Adrenal gland (tissue), 12 donors: Measurements from ENCODE around the gene ARHGAP20. TPM values are rescaled to one million over a fixed set of nuclear protein-coding genes. Genes with fewer than 3 reads are reported as not detected.

Experiments
- DNase-seq, 7 donors: peaks; one replicate each; pipeline ENCODE4 v3.0.0-alpha.2; 2019 to 2020
- H3K27ac ChIP-seq, 5 donors: fragments of 200-600 bp; sonication (generic) in 4 of 5; 1 replicate in 3 of 5; 2 replicates in 2 of 5; pipeline versions ENCODE4 v1.5.1 to v1.8.0; 2016 to 2020; ENCODE audit warnings: mild to moderate bottlenecking in 1 of 5
- H3K27me3 ChIP-seq: fragments of 200-600 bp; 2 replicates; pipeline ENCODE4 v1.8.0; 2021
- H3K36me3 ChIP-seq, 2 donors: fragments of 200-600 bp; replicated peaks in 1 of 2; 1 replicate in 1 of 2; 2 replicates in 1 of 2; pipeline versions ENCODE4 v1.5.1 to v1.8.0; 2018 to 2022
- H3K4me1 ChIP-seq, 2 donors: fragments of 200-600 bp; replicated peaks in 1 of 2; 1 replicate in 1 of 2; 2 replicates in 1 of 2; pipeline versions ENCODE4 v1.5.1 to v1.8.0; 2018 to 2021
- H3K4me3 ChIP-seq, 4 donors: fragments of 200-600 bp; sonication (generic) in 3 of 4; one replicate each; pipeline ENCODE4 v1.5.1; 2016 to 2018
- H3K9me3 ChIP-seq, 3 donors: fragments of 200-600 bp; sonication (generic) in 1 of 3; replicated peaks in 1 of 3; 1 replicate in 2 of 3; 2 replicates in 1 of 3; pipeline versions ENCODE4 v1.5.1 to v1.8.0; 2016 to 2021
- CTCF ChIP-seq, 6 experiments: fragments of 450-650 bp in 4 of 6; fragments of 200-600 bp in 2 of 6; sonication (generic) in 1 of 6; IDR thresholded peaks; 1 replicate in 5 of 6; 2 replicates in 1 of 6; pipeline versions ENCODE4 v1.5.1 to v1.8.0; 2016 to 2021; ENCODE audit warnings: antibody characterized with exemption in 6 of 6, mild to moderate bottlenecking in 2 of 6, moderate library complexity in 1 of 6
- POLR2A ChIP-seq, 2 donors: fragments of 450-650 bp; IDR thresholded peaks; one replicate each; pipeline ENCODE4 v1.6.1; 2017; ENCODE audit warnings: antibody characterized with exemption in 2 of 2, mild to moderate bottlenecking in 2 of 2, moderate library complexity in 1 of 2
- WGBS, 4 donors: extraction: QIAGEN DNeasy Blood & Tissue Kit in 2 of 4; methylation state at CpG; one replicate each; pipeline versions ENCODE4 v1.1.5 to v1.1.7; 2013 to 2017; 5-methylcytosine and 5-hydroxymethylcytosine counted together
- intact Hi-C, 2 donors: fragments of 100-400 bp; cut with DNase I; formaldehyde crosslinking; loops; one replicate each; pipeline versions ENCODE4 v1.14.1 to v1.15.0; 2022 to 2023
- polyA plus RNA-seq, 3 donors: library from polyadenylated mRNA; stranded (reverse); fragments of 200-250 nt in 2 of 3; fragments of 350-450 nt in 1 of 3; fragmentation: Illumina TruSeq in 1 of 3; extraction: RNeasy Lipid Tissue Mini Kit (QIAGEN cat#74804) in 1 of 3; gene quantifications; one replicate each; pipeline ENCODE4 v1.2.3, GENCODE V29; 2013 to 2014
- total RNA-seq, 9 donors: library from RNA; depleted of rRNA in 4 of 9; stranded (reverse); fragments of >200 nt in 4 of 9; fragments of 120-200 nt in 1 of 9; fragmentation: NEBNext Ultra II Directional in 1 of 9; extraction: Animal tissue kit (Norgen Biotek cat#: 25700) in 1 of 9; gene quantifications; one replicate each; pipeline versions ENCODE4 v1.1.0 to v1.2.4, GENCODE V29; 2013 to 2023
- donor health status: healthy with polysubstance abuse.
- donor health status: Bipolar disorder and iron deficiency.
- donor health status: DM: yes; HTN: yes; CAD: no.
- donor health status: DM: no; HTN: no; CAD: no.
- donor health status: DM: no; HTN: no; CAD: no.
- donor health status: DM: yes; HTN: yes; CAD: no.

ARHGAP20 gene
- total and polyA plus RNA-seq, 12 donors = 0.84 to 8.2 (median 3.7) TPM

- no peak overlapping the region for H3K27ac ChIP-seq
- DNase-seq = no peak
- no peaks in the 10 kb centered on the region for H3K4me1 ChIP-seq
- H3K9me3 ChIP-seq = no peaks in the 10 kb centered on the region
- H3K27me3 ChIP-seq = no peaks in the 10 kb centered on the region
- no peak for TF ChIP-seq CTCF (IDR thresholded peaks at IDR 0.05)
- no peak for TF ChIP-seq POLR2A (IDR thresholded peaks at IDR 0.05)
- no peak overlapping the region for H3K4me3 ChIP-seq
- no peaks in the 10 kb centered on the region for H3K36me3 ChIP-seq
- 77 to 83% (median 82%) methylated on average over 1 of the region's 1 CpG for WGBS, 4 donors
- intact Hi-C loops = no loop called here
These were observed 128.1 kb downstream of the ARHGAP20 start for GRCh38 chr11:110584150-110584549.

GRCh38 chr11:110582728-110583432 is 129.4 kb downstream of the ARHGAP20 start:
- intact Hi-C loops = no loop called here
- Histone ChIP-seq H3K9me3 (no peaks in the 10 kb centered on the region), H3K36me3 (no peaks in the 10 kb centered on the region), H3K27me3 (no peaks in the 10 kb centered on the region), H3K4me1 (no peaks in the 10 kb centered on the region), H3K27ac (no peak overlapping the region), H3K4me3 (no peak overlapping the region)
- TF ChIP-seq POLR2A (IDR thresholded peaks at IDR 0.05) (no peak), CTCF (IDR thresholded peaks at IDR 0.05) (no peak)
- no peak for DNase-seq
- WGBS, 4 donors = 69 to 76% (median 71%) methylated on average over 2 of the region's 2 CpGs

DNA sequence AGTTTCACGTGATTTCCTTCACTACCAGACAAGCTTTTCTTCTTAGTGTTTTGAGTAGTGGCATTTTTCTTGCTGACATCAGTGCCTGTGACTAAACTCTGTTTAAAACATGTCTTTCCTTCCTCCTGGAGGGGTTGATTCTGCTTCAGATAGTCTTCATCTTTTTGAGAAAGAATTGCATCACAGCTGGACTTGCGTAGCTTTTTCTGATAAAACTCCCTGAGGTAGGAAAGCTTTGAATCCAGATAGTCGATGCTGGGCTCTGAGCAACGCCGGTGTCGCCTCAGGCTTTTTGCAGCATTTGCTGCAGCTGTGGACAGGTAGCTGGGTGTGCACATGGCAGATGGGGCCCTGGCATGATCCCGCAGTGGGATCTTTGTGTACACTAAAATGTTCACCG is 131.7 kb downstream of the ARHGAP20 start:
- WGBS, 4 donors = 95 to 98% (median 96%) methylated on average over 8 of the region's 8 CpGs
- no peak for DNase-seq
- Histone ChIP-seq H3K27me3 (no peaks in the 10 kb centered on the region), H3K27ac (no peak overlapping the region), H3K36me3 (no peaks in the 10 kb centered on the region), H3K4me3 (no peak overlapping the region), H3K4me1 (no peaks in the 10 kb centered on the region), H3K9me3 (no peaks in the 10 kb centered on the region)
- intact Hi-C loops = no loop called here
- no peak for TF ChIP-seq CTCF (IDR thresholded peaks at IDR 0.05)
- TF ChIP-seq POLR2A (IDR thresholded peaks at IDR 0.05) = no peak

DNA sequence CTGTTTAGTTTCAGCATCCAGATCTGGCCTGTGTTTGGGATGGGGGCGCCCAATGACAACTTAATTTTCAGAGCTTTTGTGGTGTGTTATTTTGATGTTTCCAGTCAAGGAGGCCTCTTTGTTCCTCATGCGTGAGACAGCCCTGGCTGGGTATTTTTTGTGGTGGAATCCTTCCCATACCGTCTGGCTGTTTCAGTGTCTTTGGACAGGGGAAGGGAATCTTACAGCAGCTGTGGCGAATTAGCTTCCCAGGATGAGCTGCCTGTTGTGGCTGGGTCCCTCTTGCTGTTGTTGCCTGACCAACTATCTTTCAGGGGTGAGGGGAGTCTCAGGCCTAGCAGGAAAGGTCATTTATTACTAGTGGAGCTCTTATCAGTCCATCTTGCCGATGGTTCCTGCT is 138.8 kb downstream of the ARHGAP20 start:
- TF ChIP-seq POLR2A (IDR thresholded peaks at IDR 0.05) (no peak), CTCF (IDR thresholded peaks at IDR 0.05) (no peak)
- WGBS, 4 donors = 77 to 92% (median 87%) methylated on average over 4 to 5 of the region's 5 CpGs

More for the DNA sequence above, 138.8 kb downstream of the ARHGAP20 start:
- H3K9me3 ChIP-seq = peaks cover 0 to 6% (median 0%) of the 10 kb centered on the region in 3 donors
- no peaks in the 10 kb centered on the region for H3K4me1 ChIP-seq
- H3K27ac ChIP-seq = no peak overlapping the region
- no peaks in the 10 kb centered on the region for H3K27me3 ChIP-seq
- no peak for DNase-seq
- H3K4me3 ChIP-seq = no peak overlapping the region
- H3K36me3 ChIP-seq = no peaks in the 10 kb centered on the region
- intact Hi-C loops = no loop called here
